Measurements from ENCODE around the gene KRT1. TPM values are rescaled to one million over a fixed set of nuclear protein-coding genes. Genes with fewer than 3 reads are reported as not detected.

Gene KRT1
- polyA plus RNA-seq, 1 donor from 2014 or later: not detected

DNA sequence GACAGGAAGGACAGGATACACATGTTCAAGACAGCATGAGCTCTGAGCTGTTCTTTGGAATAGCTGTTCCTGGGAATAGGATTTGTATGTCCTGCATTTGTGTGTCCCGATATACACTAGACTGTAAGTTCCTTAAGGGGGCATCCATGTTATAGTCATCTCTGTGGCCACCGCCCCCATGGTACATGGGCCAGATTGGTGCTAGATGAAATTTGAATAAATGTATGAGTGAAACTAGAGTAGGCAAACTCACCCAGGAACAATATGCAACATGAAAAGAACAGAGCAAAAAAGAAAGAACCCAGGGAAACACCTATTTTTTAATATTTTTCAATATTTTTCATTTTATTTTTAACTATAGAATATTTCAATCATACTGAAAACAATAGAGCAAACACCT is 48.2 kb upstream of the KRT1 start:
- H3F3A ChIP-seq (ENCODE audit: insufficient read depth, low read length, poor library complexity, severe bottlenecking): no peaks in the 10 kb centered on the region
- H4K20me1 ChIP-seq (ENCODE audit: insufficient read depth): no peaks in the 10 kb centered on the region
- H3K4me3 ChIP-seq (ENCODE audit: low read length): no peak overlapping the region
- H2AFZ ChIP-seq (ENCODE audit: low read depth, low read length): no peak overlapping the region
- peaks cover 7% of the 10 kb centered on the region for H3K27me3 ChIP-seq (ENCODE audit: insufficient read depth, low read depth, low read length)
- no peak overlapping the region for H3K9ac ChIP-seq (ENCODE audit: low read length)
- H3K9me2 ChIP-seq (ENCODE audit: insufficient read depth, low read length): no peaks in the 10 kb centered on the region
- H3K36me3 ChIP-seq (ENCODE audit: insufficient read depth, low read length): no peaks in the 10 kb centered on the region
- no peaks in the 10 kb centered on the region for H3K9me3 ChIP-seq (ENCODE audit: low read length)
- no peaks in the 10 kb centered on the region for H3K79me2 ChIP-seq (replicated peaks; ENCODE audit: insufficient read depth, low read length)
- no peak overlapping the region for H3K27ac ChIP-seq (ENCODE audit: low read length)
- H3K4me2 ChIP-seq (ENCODE audit: low read length): no peak overlapping the region
- TF ChIP-seq, protein P1, sequence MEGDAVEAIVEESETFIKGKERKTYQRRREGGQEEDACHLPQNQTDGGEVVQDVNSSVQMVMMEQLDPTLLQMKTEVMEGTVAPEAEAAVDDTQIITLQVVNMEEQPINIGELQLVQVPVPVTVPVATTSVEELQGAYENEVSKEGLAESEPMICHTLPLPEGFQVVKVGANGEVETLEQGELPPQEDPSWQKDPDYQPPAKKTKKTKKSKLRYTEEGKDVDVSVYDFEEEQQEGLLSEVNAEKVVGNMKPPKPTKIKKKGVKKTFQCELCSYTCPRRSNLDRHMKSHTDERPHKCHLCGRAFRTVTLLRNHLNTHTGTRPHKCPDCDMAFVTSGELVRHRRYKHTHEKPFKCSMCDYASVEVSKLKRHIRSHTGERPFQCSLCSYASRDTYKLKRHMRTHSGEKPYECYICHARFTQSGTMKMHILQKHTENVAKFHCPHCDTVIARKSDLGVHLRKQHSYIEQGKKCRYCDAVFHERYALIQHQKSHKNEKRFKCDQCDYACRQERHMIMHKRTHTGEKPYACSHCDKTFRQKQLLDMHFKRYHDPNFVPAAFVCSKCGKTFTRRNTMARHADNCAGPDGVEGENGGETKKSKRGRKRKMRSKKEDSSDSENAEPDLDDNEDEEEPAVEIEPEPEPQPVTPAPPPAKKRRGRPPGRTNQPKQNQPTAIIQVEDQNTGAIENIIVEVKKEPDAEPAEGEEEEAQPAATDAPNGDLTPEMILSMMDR (IDR thresholded peaks at IDR 0.05; ENCODE audit: poor library complexity, severe bottlenecking): no peak
- TF ChIP-seq RAD21 (conservative IDR thresholded peaks at IDR 0.05): no peak
- no peak for TF ChIP-seq TAF1 (IDR thresholded peaks at IDR 0.05; ENCODE audit: low read depth)
- no peak for TF ChIP-seq EP300 (conservative IDR thresholded peaks at IDR 0.05; ENCODE audit: poor library complexity, severe bottlenecking)
- no peak for TF ChIP-seq POLR2AphosphoS5 (IDR thresholded peaks at IDR 0.05)
- no peak for TF ChIP-seq EZH2 (IDR thresholded peaks at IDR 0.05; ENCODE audit: borderline replicate concordance, insufficient read depth, low read length, poor library complexity, severe bottlenecking)
- no peak for TF ChIP-seq SMC3 (conservative IDR thresholded peaks at IDR 0.05; ENCODE audit: poor library complexity)
- TF ChIP-seq, protein P2, sequence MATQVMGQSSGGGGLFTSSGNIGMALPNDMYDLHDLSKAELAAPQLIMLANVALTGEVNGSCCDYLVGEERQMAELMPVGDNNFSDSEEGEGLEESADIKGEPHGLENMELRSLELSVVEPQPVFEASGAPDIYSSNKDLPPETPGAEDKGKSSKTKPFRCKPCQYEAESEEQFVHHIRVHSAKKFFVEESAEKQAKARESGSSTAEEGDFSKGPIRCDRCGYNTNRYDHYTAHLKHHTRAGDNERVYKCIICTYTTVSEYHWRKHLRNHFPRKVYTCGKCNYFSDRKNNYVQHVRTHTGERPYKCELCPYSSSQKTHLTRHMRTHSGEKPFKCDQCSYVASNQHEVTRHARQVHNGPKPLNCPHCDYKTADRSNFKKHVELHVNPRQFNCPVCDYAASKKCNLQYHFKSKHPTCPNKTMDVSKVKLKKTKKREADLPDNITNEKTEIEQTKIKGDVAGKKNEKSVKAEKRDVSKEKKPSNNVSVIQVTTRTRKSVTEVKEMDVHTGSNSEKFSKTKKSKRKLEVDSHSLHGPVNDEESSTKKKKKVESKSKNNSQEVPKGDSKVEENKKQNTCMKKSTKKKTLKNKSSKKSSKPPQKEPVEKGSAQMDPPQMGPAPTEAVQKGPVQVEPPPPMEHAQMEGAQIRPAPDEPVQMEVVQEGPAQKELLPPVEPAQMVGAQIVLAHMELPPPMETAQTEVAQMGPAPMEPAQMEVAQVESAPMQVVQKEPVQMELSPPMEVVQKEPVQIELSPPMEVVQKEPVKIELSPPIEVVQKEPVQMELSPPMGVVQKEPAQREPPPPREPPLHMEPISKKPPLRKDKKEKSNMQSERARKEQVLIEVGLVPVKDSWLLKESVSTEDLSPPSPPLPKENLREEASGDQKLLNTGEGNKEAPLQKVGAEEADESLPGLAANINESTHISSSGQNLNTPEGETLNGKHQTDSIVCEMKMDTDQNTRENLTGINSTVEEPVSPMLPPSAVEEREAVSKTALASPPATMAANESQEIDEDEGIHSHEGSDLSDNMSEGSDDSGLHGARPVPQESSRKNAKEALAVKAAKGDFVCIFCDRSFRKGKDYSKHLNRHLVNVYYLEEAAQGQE (IDR thresholded peaks at IDR 0.05; ENCODE audit: borderline replicate concordance): no peak
- no peak for TF ChIP-seq MXI1 (conservative IDR thresholded peaks at IDR 0.05; ENCODE audit: poor library complexity, severe bottlenecking)

DNA sequence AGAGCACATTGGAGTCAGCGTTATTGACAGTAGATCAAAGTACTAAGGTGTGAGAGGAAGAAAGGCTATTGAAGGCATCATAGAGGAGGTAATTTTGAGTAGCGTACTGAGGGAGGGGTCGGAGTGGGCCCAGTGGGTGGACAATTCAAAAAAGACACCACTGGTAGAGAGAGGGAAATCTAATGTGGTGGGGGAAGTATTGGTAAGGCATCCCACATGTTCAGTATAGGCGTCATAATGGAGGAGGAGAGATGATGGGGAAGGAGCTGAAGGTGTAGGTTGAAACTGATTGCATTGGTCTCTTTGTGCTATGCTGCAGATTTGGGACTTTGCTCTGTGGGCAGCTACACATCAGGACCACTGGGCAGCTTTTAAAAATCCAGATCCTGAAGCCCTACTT is 46.8 kb upstream of the KRT1 start:
- peaks cover 2% of the 10 kb centered on the region for H3K27me3 ChIP-seq (ENCODE audit: insufficient read depth, low read depth, low read length)
- no peaks in the 10 kb centered on the region for H3K9me2 ChIP-seq (ENCODE audit: insufficient read depth, low read length)
- H3K9ac ChIP-seq (ENCODE audit: low read length): no peak overlapping the region
- H3K79me2 ChIP-seq (replicated peaks; ENCODE audit: insufficient read depth, low read length): no peaks in the 10 kb centered on the region
- H3K36me3 ChIP-seq (ENCODE audit: insufficient read depth, low read length): no peaks in the 10 kb centered on the region
- H3K4me2 ChIP-seq (ENCODE audit: low read length): no peak overlapping the region
- TF ChIP-seq, protein P2 (IDR thresholded peaks at IDR 0.05; ENCODE audit: borderline replicate concordance): no peak
- TF ChIP-seq RAD21 (conservative IDR thresholded peaks at IDR 0.05) (no peak), EZH2 (IDR thresholded peaks at IDR 0.05; ENCODE audit: borderline replicate concordance, insufficient read depth, low read length, poor library complexity, severe bottlenecking) (no peak), MXI1 (conservative IDR thresholded peaks at IDR 0.05; ENCODE audit: poor library complexity, severe bottlenecking) (no peak), POLR2AphosphoS5 (IDR thresholded peaks at IDR 0.05) (no peak), TAF1 (IDR thresholded peaks at IDR 0.05; ENCODE audit: low read depth) (no peak), EP300 (conservative IDR thresholded peaks at IDR 0.05; ENCODE audit: poor library complexity, severe bottlenecking) (no peak), SMC3 (conservative IDR thresholded peaks at IDR 0.05; ENCODE audit: poor library complexity) (no peak)
- TF ChIP-seq, protein P1 (IDR thresholded peaks at IDR 0.05; ENCODE audit: poor library complexity, severe bottlenecking): no peak
- no peaks in the 10 kb centered on the region for H3F3A ChIP-seq (ENCODE audit: insufficient read depth, low read length, poor library complexity, severe bottlenecking)
- H2AFZ ChIP-seq (ENCODE audit: low read depth, low read length): no peak overlapping the region
- H3K9me3 ChIP-seq (ENCODE audit: low read length): no peaks in the 10 kb centered on the region
- H3K4me3 ChIP-seq (ENCODE audit: low read length): no peak overlapping the region
- H4K20me1 ChIP-seq (ENCODE audit: insufficient read depth): no peaks in the 10 kb centered on the region
- H3K27ac ChIP-seq (ENCODE audit: low read length): no peak overlapping the region

Data from neural cell (in vitro differentiated cells).